NOMO-1 (cell line): Measurements from ENCODE around the gene TMEM141.
A peak's percentile ranks its signal among the peaks of the same experiment; 100 is the strongest.
"Not testable (repeated sequence)": the region's sequence is repeated elsewhere in the genome, so short reads cannot be mapped to it uniquely, and the experiment has no call there.

Source experiments
- DNase-seq, 2 experiments: peaks; one replicate each; lab custom pipeline; 2025; ENCODE audit not compliant: unreplicated experiment in 2 of 2; lab: John Stamatoyannopoulos, UW

TMEM141 gene

GRCh38 chr9:136831002-136831719, 40.0 kb downstream of the TMEM141 start:
- no peak for DNase-seq

- DNase-seq = no peak
These were observed 40.6 kb downstream of the TMEM141 start for GRCh38 chr9:136831720-136832104.

- no peak for DNase-seq
These were observed 41.4 kb downstream of the TMEM141 start for GRCh38 chr9:136832581-136832980.

GRCh38 chr9:136833381-136834048, 42.4 kb downstream of the TMEM141 start:
- not testable (repeated sequence) for DNase-seq

- no peak for DNase-seq
These were observed 44.2 kb downstream of the TMEM141 start for GRCh38 chr9:136835162-136835931.

- no peak for DNase-seq
These were observed 45.1 kb downstream of the TMEM141 start for GRCh38 chr9:136835932-136836904.

GRCh38 chr9:136837146-136837855, 46.2 kb downstream of the TMEM141 start:
- no peak for DNase-seq

- DNase-seq = not testable (repeated sequence)
These were observed 46.7 kb downstream of the TMEM141 start for GRCh38 chr9:136837856-136838277.

GRCh38 chr9:136838314-136839228, 47.4 kb downstream of the TMEM141 start:
- DNase-seq = no peak

- no peak for DNase-seq
These were observed 48.3 kb downstream of the TMEM141 start for GRCh38 chr9:136839229-136840139.

- no peak for DNase-seq
These were observed 49.2 kb downstream of the TMEM141 start for GRCh38 chr9:136840140-136840876.

GRCh38 chr9:136840877-136841645, 49.9 kb downstream of the TMEM141 start:
- DNase-seq = no peak

- not testable (repeated sequence) for DNase-seq
These were observed 50.7 kb downstream of the TMEM141 start for GRCh38 chr9:136841646-136842379.

- DNase-seq = peak; percentile 76 to 83
These were observed 51.3 kb downstream of the TMEM141 start, which contains the start of gene AJM1 for GRCh38 chr9:136842380-136842948. Gene AJM1 (plus strand): TSS chr9:136842478. CDS start chr9:136844415, 1,937 bp downstream.
